ENCODE data around the gene SND1. TPM values are rescaled to one million over a fixed set of nuclear protein-coding genes. Genes with fewer than 3 reads are reported as not detected.

SND1 gene
- total and polyA plus RNA-seq, 2 donors = 55.1 to 104 TPM

DNA sequence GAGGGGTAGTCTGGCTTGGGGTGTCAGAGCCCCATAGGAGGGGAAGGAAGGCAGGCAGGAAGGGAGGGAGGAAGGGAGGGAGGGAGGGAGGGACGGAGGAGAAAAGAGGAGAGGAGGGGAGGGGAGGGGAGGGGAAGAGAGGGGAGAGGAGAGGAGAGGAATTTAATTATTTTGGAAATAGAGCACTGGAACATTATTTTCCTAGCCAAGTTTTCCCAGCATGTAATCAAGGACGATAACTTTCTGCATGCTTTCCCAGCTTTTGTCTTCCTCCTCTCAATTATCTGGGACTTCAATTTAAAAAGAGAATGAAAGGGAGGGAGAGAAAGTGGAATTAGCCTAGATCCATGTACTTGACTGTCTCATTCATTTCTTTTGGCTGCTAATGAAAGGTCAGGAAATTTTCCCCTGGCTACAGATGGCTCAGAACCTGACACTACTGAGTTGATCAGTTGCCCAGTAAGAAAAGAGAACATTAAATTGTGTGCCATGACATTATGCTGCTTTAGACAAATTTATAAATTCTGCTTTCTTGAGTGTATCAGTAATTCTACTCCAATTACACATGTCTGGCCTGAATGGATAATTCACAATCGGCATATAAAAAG lies 230.4 kb downstream of the SND1 start:
- Histone ChIP-seq H3K9me3 (ENCODE audit: control insufficient read depth in 2 of 2, insufficient read depth in 1 of 2, low read length in 1 of 2) (no peaks in the 10 kb centered on the region), H3K36me3 (ENCODE audit: control insufficient read depth in 2 of 2, insufficient read depth in 2 of 2, low read length in 1 of 2) (no peaks in the 10 kb centered on the region), H3K27ac (ENCODE audit: low read depth in 1 of 2, low read length in 1 of 2) (no peak overlapping the region), H3K27me3 (ENCODE audit: control insufficient read depth in 2 of 2, insufficient read depth in 1 of 2, low read length in 1 of 2) (no peaks in the 10 kb centered on the region), H3K4me3 (ENCODE audit: low read length in 2 of 2) (no peak overlapping the region), H3K4me1 (ENCODE audit: control insufficient read depth in 2 of 2, insufficient read depth in 2 of 2, low read length in 2 of 2) (peaks cover 0 to 3% of the 10 kb centered on the region in 2 donors)
- 88% methylated on average over 3 of the region's 3 CpGs for WGBS
- no peak for DNase-seq (ENCODE audit: low read depth in 6 of 9, low spot score in 9 of 9)

DNA sequence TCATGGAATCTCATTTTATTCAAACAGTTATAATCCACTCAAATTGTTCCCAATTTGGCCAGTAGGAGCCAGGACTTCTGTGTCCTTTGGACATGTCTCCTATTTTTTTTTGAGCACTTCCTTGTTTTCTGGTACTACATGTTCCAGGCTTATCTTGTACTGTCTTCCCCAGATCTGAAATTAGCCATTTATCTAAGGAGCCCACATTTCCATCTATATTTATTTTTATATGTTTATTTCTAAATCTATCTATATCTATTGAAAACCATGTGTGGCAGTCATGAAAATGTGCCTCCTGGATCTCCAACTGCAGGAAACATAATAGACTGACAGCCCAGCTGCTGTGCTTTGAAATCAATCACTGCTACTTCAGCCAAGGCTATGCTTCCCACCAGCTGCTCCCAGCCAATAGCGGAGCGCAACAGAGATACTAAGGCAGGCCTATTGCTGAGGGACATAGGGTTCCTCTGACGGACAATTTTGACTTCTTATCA lies 232.1 kb downstream of the SND1 start:
- Histone ChIP-seq H3K4me3 (ENCODE audit: low read length in 2 of 2) (no peak overlapping the region), H3K36me3 (ENCODE audit: control insufficient read depth in 2 of 2, insufficient read depth in 2 of 2, low read length in 1 of 2) (peaks cover 0 to 7% of the 10 kb centered on the region in 2 donors), H3K27ac (ENCODE audit: low read depth in 1 of 2, low read length in 1 of 2) (no peak overlapping the region), H3K4me1 (ENCODE audit: control insufficient read depth in 2 of 2, insufficient read depth in 2 of 2, low read length in 2 of 2) (peaks cover 0 to 3% of the 10 kb centered on the region in 2 donors), H3K27me3 (ENCODE audit: control insufficient read depth in 2 of 2, insufficient read depth in 1 of 2, low read length in 1 of 2) (no peaks in the 10 kb centered on the region), H3K9me3 (ENCODE audit: control insufficient read depth in 2 of 2, insufficient read depth in 1 of 2, low read length in 1 of 2) (no peaks in the 10 kb centered on the region)
- no peak for DNase-seq (ENCODE audit: low read depth in 6 of 9, low spot score in 9 of 9)
- 100% methylated on average over 3 of the region's 3 CpGs for WGBS

DNA sequence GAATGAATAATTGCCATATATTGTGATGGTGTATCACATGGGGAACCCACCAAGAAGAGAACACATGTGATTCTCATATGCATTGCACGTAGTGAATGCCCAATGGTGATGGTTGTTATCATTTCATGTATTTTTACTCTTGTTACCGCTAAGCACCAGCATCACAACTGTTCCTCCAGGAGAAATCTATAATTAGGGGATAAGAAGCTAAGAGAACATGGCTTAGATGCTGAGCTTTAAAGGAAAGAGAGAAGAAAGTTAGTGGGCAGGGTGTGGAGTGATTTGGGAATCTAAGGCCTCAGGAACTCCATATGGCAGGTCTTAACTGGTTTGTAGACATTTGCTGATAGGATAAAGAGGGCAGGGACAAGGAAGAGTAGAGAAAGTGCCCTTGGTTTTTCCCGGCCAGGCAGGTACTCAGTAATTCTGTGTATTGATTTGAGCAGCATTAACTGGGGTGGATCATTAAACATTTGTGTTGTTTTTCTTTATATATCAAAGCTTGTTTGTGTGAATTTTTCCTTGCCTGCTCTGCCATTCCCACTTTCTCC lies 233.3 kb downstream of the SND1 start:
- Histone ChIP-seq H3K9me3 (ENCODE audit: control insufficient read depth in 2 of 2, insufficient read depth in 1 of 2, low read length in 1 of 2) (no peaks in the 10 kb centered on the region), H3K36me3 (ENCODE audit: control insufficient read depth in 2 of 2, insufficient read depth in 2 of 2, low read length in 1 of 2) (peaks cover 0 to 7% of the 10 kb centered on the region in 2 donors), H3K27ac (ENCODE audit: low read depth in 1 of 2, low read length in 1 of 2) (no peak overlapping the region), H3K4me1 (ENCODE audit: control insufficient read depth in 2 of 2, insufficient read depth in 2 of 2, low read length in 2 of 2) (peaks cover 0 to 3% of the 10 kb centered on the region in 2 donors), H3K27me3 (ENCODE audit: control insufficient read depth in 2 of 2, insufficient read depth in 1 of 2, low read length in 1 of 2) (no peaks in the 10 kb centered on the region), H3K4me3 (ENCODE audit: low read length in 2 of 2) (no peak overlapping the region)
- 98% methylated on average over 3 of the region's 3 CpGs for WGBS
- no peak for DNase-seq (ENCODE audit: low read depth in 6 of 9, low spot score in 9 of 9)

DNA sequence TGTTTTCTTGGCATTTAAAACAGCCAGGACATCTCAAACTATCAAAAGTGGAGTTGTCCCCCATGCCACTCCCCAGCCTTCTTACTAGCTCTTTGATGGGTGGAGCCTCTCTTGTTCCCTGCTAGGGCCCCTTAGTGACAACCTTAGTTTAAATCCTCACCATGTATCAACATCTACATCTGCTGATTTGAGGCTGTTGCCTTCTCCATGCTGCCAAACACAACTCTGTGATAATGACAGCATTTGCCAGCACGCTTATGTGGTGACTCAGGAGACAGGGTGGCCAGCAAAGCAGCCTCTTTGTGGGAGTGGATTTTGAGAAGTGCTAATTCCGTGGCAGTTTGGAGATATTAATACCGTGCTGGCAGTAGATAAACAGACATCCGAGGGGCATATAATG lies 233.8 kb downstream of the SND1 start:
- 97% methylated on average over 4 of the region's 4 CpGs for WGBS
- no peak for DNase-seq (ENCODE audit: low read depth in 6 of 9, low spot score in 9 of 9)
- Histone ChIP-seq H3K4me1 (ENCODE audit: control insufficient read depth in 2 of 2, insufficient read depth in 2 of 2, low read length in 2 of 2) (no peaks in the 10 kb centered on the region), H3K4me3 (ENCODE audit: low read length in 2 of 2) (no peak overlapping the region), H3K36me3 (ENCODE audit: control insufficient read depth in 2 of 2, insufficient read depth in 2 of 2, low read length in 1 of 2) (peaks cover 0 to 7% of the 10 kb centered on the region in 2 donors), H3K27me3 (ENCODE audit: control insufficient read depth in 2 of 2, insufficient read depth in 1 of 2, low read length in 1 of 2) (no peaks in the 10 kb centered on the region), H3K9me3 (ENCODE audit: control insufficient read depth in 2 of 2, insufficient read depth in 1 of 2, low read length in 1 of 2) (no peaks in the 10 kb centered on the region), H3K27ac (ENCODE audit: low read depth in 1 of 2, low read length in 1 of 2) (no peak overlapping the region)

DNA sequence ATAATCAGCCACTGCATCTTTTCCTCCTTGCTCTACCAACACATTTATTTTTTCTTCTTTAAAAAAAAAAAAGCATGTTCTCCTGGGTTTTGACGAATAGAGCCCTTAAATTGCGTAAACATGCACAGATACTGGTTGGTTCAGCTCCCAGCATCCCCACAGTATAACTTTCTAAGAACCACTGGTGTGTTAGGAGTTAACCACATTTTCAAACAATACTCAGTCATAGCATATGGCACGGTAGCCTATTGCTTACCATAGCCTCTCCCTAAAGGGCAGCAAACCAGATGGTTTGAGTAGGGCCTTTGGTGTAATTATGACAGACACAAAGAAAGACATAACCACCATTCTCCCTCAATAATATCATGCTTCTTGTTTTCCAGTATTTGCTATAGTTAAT lies 234.3 kb downstream of the SND1 start:
- H3K4me1 ChIP-seq (ENCODE audit: control insufficient read depth in 2 of 2, insufficient read depth in 2 of 2, low read length in 2 of 2) = no peaks in the 10 kb centered on the region

DNA sequence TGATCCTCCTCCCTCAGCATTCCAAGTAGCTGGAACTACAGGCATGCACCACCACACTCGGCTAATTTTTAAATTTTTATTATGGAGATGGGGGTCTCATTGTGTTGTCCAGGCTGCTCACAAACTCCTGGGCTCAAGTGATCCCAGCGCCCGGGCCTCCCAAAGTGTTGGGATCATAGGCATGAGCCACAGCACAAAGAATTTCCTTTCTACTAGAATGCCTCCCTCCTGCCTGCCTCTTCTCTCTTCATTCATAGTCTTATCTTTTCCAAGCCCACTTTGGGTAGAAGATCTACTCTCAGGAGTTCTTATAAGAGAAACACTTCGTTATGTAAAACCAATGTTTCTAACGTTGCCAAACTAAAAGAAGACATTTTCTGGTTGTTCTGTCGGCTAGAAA lies 235.1 kb downstream of the SND1 start:
- H3K4me1 ChIP-seq (ENCODE audit: control insufficient read depth in 2 of 2, insufficient read depth in 2 of 2, low read length in 2 of 2) = no peaks in the 10 kb centered on the region
- H3K9me3 ChIP-seq (ENCODE audit: control insufficient read depth in 2 of 2, insufficient read depth in 1 of 2, low read length in 1 of 2) = no peaks in the 10 kb centered on the region
- H3K27ac ChIP-seq (ENCODE audit: low read depth in 1 of 2, low read length in 1 of 2) = no peak overlapping the region
- no peak overlapping the region for H3K4me3 ChIP-seq (ENCODE audit: low read length in 2 of 2)
- no peaks in the 10 kb centered on the region for H3K27me3 ChIP-seq (ENCODE audit: control insufficient read depth in 2 of 2, insufficient read depth in 1 of 2, low read length in 1 of 2)
- 98% methylated on average over 6 of the region's 6 CpGs for WGBS
- DNase-seq (ENCODE audit: low read depth in 6 of 9, low spot score in 9 of 9) = no peak
- peaks cover 0 to 7% of the 10 kb centered on the region in 2 donors for H3K36me3 ChIP-seq (ENCODE audit: control insufficient read depth in 2 of 2, insufficient read depth in 2 of 2, low read length in 1 of 2)

More for the DNA sequence above, 234.3 kb downstream of the SND1 start:
- WGBS = 97% methylated on average over 3 of the region's 3 CpGs
- Histone ChIP-seq H3K27ac (ENCODE audit: low read depth in 1 of 2, low read length in 1 of 2) (no peak overlapping the region), H3K4me3 (ENCODE audit: low read length in 2 of 2) (no peak overlapping the region), H3K27me3 (ENCODE audit: control insufficient read depth in 2 of 2, insufficient read depth in 1 of 2, low read length in 1 of 2) (no peaks in the 10 kb centered on the region), H3K36me3 (ENCODE audit: control insufficient read depth in 2 of 2, insufficient read depth in 2 of 2, low read length in 1 of 2) (peaks cover 0 to 7% of the 10 kb centered on the region in 2 donors), H3K9me3 (ENCODE audit: control insufficient read depth in 2 of 2, insufficient read depth in 1 of 2, low read length in 1 of 2) (no peaks in the 10 kb centered on the region)
- DNase-seq (ENCODE audit: low read depth in 6 of 9, low spot score in 9 of 9) = no peak

DNA sequence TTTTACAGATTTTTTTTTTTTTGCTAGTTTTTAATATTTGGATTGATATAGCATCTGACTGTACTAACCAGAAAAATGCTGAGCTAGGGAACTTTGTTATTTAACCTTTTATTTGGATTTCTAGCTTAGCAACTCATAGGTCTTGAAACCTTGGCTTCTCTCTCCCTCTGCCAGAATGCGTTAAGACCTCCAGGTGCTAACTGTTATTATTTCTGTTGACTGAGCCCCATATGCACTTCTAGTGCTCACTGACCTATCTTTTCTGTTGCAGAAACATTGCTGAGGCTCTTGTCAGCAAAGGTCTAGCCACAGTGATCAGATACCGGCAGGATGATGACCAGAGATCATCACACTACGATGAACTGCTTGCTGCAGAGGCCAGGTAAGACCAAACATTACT lies 235.6 kb downstream of the SND1 start:
- Histone ChIP-seq H3K9me3 (ENCODE audit: control insufficient read depth in 2 of 2, insufficient read depth in 1 of 2, low read length in 1 of 2) (no peaks in the 10 kb centered on the region), H3K27me3 (ENCODE audit: control insufficient read depth in 2 of 2, insufficient read depth in 1 of 2, low read length in 1 of 2) (no peaks in the 10 kb centered on the region), H3K4me1 (ENCODE audit: control insufficient read depth in 2 of 2, insufficient read depth in 2 of 2, low read length in 2 of 2) (no peaks in the 10 kb centered on the region), H3K27ac (ENCODE audit: low read depth in 1 of 2, low read length in 1 of 2) (no peak overlapping the region), H3K4me3 (ENCODE audit: low read length in 2 of 2) (no peak overlapping the region), H3K36me3 (ENCODE audit: control insufficient read depth in 2 of 2, insufficient read depth in 2 of 2, low read length in 1 of 2) (peaks cover 0 to 7% of the 10 kb centered on the region in 2 donors)
- 94% methylated on average over 3 of the region's 3 CpGs for WGBS
- no peak for DNase-seq (ENCODE audit: low read depth in 6 of 9, low spot score in 9 of 9)

DNA sequence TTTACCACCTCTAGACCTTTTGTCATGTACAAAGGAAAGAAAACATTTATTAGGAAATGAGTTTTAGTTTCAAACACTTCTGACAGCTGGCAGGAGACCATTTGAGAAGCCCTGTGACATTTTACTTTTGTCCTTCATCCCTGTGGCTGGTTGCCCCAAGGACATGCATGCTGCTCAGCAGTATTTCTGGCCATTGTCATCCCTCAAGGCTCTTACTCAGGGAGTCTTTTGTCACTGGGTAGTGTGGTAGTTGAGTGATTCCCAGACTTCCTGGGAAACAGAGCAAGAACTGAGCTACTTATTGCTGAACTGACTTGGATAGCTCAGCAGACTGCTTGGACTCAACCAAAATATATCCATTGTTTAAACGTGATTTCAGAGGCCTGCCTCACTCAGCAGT lies 236.4 kb downstream of the SND1 start:
- 94% methylated on average over 1 of the region's 1 CpG for WGBS
- DNase-seq (ENCODE audit: low read depth in 6 of 9, low spot score in 9 of 9) = no peak
- peaks cover 0 to 7% of the 10 kb centered on the region in 2 donors for H3K36me3 ChIP-seq (ENCODE audit: control insufficient read depth in 2 of 2, insufficient read depth in 2 of 2, low read length in 1 of 2)
- no peaks in the 10 kb centered on the region for H3K9me3 ChIP-seq (ENCODE audit: control insufficient read depth in 2 of 2, insufficient read depth in 1 of 2, low read length in 1 of 2)
- H3K4me3 ChIP-seq (ENCODE audit: low read length in 2 of 2) = no peak overlapping the region
- no peaks in the 10 kb centered on the region for H3K4me1 ChIP-seq (ENCODE audit: control insufficient read depth in 2 of 2, insufficient read depth in 2 of 2, low read length in 2 of 2)
- no peak overlapping the region for H3K27ac ChIP-seq (ENCODE audit: low read depth in 1 of 2, low read length in 1 of 2)
- H3K27me3 ChIP-seq (ENCODE audit: control insufficient read depth in 2 of 2, insufficient read depth in 1 of 2, low read length in 1 of 2) = no peaks in the 10 kb centered on the region

DNA sequence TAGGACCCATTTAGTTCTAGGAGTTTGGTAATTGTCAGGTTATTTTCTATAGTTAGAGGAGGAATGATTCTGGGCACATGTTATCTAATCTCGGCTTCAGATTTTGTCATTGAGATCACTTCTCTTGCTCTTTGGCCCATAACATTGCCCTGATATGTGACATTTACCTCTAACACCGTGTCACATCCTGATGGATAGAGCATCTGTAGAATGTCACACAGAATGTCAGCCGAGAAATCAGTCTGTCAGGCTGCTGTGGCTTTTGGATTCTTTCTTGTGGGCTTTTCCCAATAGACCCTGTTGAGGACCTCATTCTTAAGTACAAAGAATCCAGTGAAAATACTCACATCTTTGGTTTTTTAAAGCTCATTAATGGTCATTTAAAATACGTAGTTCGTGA lies 236.8 kb downstream of the SND1 start:
- H3K36me3 ChIP-seq (ENCODE audit: control insufficient read depth in 2 of 2, insufficient read depth in 2 of 2, low read length in 1 of 2) = peaks cover 0 to 7% of the 10 kb centered on the region in 2 donors
- no peak overlapping the region for H3K27ac ChIP-seq (ENCODE audit: low read depth in 1 of 2, low read length in 1 of 2)
- H3K4me3 ChIP-seq (ENCODE audit: low read length in 2 of 2) = no peak overlapping the region
- DNase-seq (ENCODE audit: low read depth in 6 of 9, low spot score in 9 of 9) = no peak
- WGBS = 99% methylated on average over 5 of the region's 5 CpGs
- H3K27me3 ChIP-seq (ENCODE audit: control insufficient read depth in 2 of 2, insufficient read depth in 1 of 2, low read length in 1 of 2) = no peaks in the 10 kb centered on the region
- no peaks in the 10 kb centered on the region for H3K9me3 ChIP-seq (ENCODE audit: control insufficient read depth in 2 of 2, insufficient read depth in 1 of 2, low read length in 1 of 2)
- no peaks in the 10 kb centered on the region for H3K4me1 ChIP-seq (ENCODE audit: control insufficient read depth in 2 of 2, insufficient read depth in 2 of 2, low read length in 2 of 2)

Measured in thymus (tissue), 11 donors.